Hepatocyte (in vitro differentiated cells): ENCODE data around the gene PLCD3. TPM values are rescaled to one million over a fixed set of nuclear protein-coding genes. Genes with fewer than 3 reads are reported as not detected.

Source experiments
- DNase-seq: peaks from one replicate; pipeline ENCODE4 v3.0.0-alpha.2; 2016; ENCODE audit warnings: low spot score
- H2AFZ ChIP-seq: fragments of 200-600 bp; sonication (generic); 2 replicates; pipeline ENCODE4 v1.6.0; 2016; ENCODE audit warnings: antibody characterized with exemption, mild to moderate bottlenecking
- H3K27ac ChIP-seq: fragments of 200-600 bp; sonication (generic); 2 replicates; pipeline ENCODE4 v1.5.1; 2016; ENCODE audit warnings: mild to moderate bottlenecking
- H3K27me3 ChIP-seq: fragments of 200-600 bp; sonication (generic); 2 replicates; pipeline ENCODE4 v1.6.1; 2016
- H3K36me3 ChIP-seq: fragments of 200-600 bp; sonication (generic); replicated peaks from 2 replicates; pipeline ENCODE4 v1.5.1; 2016; ENCODE audit warnings: low read depth; ENCODE audit not compliant: insufficient read depth
- H3K4me1 ChIP-seq: fragments of 200-600 bp; sonication (generic); 2 replicates; pipeline ENCODE4 v1.5.1; 2016; ENCODE audit warnings: mild to moderate bottlenecking, moderate library complexity; ENCODE audit not compliant: insufficient read depth
- H3K4me2 ChIP-seq: fragments of 200-600 bp; sonication (generic); 2 replicates; pipeline ENCODE4 v1.6.0; 2016
- H3K4me3 ChIP-seq: fragments of 200-600 bp; sonication (generic); 2 replicates; pipeline ENCODE4 v1.5.1; 2016; ENCODE audit warnings: mild to moderate bottlenecking
- H3K79me2 ChIP-seq: fragments of 200-600 bp; sonication (generic); 2 replicates; pipeline ENCODE4 v1.6.0; 2017; ENCODE audit warnings: mild to moderate bottlenecking
- H3K9me2 ChIP-seq: fragments of 200-600 bp; sonication (generic); replicated peaks from 2 replicates; pipeline ENCODE4 v1.6.0; 2017; ENCODE audit warnings: mild to moderate bottlenecking; ENCODE audit not compliant: insufficient read depth
- H3K9me3 ChIP-seq: fragments of 200-600 bp; sonication (generic); 2 replicates; pipeline ENCODE4 v1.5.1; 2016; ENCODE audit warnings: low read depth, mild to moderate bottlenecking
- H4K20me1 ChIP-seq: fragments of 200-600 bp; sonication (generic); 2 replicates; pipeline ENCODE4 v1.6.0; 2016; ENCODE audit warnings: mild to moderate bottlenecking; ENCODE audit not compliant: insufficient read depth, poor library complexity, severe bottlenecking
- CTCF ChIP-seq: fragments of 200-600 bp; sonication (generic); IDR thresholded peaks from 2 replicates; pipeline ENCODE4 v1.5.1; 2016; ENCODE audit warnings: antibody characterized with exemption, mild to moderate bottlenecking; ENCODE audit not compliant: poor library complexity
- EZH2 ChIP-seq: fragments of 200-600 bp; sonication (generic); IDR thresholded peaks from 2 replicates; pipeline ENCODE4 v1.6.1; 2016; ENCODE audit warnings: antibody characterized with exemption, mild to moderate bottlenecking, borderline replicate concordance
- EZH2phosphoT487 ChIP-seq: fragments of 200-600 bp; sonication (generic); IDR thresholded peaks from one replicate; pipeline ENCODE4 v1.6.1; 2018; ENCODE audit warnings: antibody characterized with exemption, mild to moderate bottlenecking, low read depth, moderate library complexity; ENCODE audit not compliant: unreplicated experiment, severe bottlenecking
- WGBS: methylation state at CpG from one replicate; pipeline ENCODE4 v1.1.6; 2016; ENCODE audit warnings: low lambda C conversion rate; ENCODE audit errors: missing lambda C conversion rate; 5-methylcytosine and 5-hydroxymethylcytosine counted together
- polyA plus RNA-seq: library from polyadenylated mRNA; unstranded; fragments of >200 nt; fragmentation: Nextera tagmentation; extraction: Ambion mirVana; gene quantifications from 2 replicates; pipeline ENCODE4 v1.2.1, GENCODE V29; 2016
- total RNA-seq: library from RNA; depleted of rRNA; stranded (reverse); fragments of >200 nt; gene quantifications from 2 replicates; pipeline ENCODE4 v1.2.3, GENCODE V29; 2014

PLCD3 gene
- total and polyA plus RNA-seq, 2 experiments from 2014 or later = 41.8 to 69.7 TPM

GRCh38 chr17:45110676-45111611 is 21.4 kb downstream of the PLCD3 start:
- 87% methylated on average over 16 of the region's 16 CpGs for WGBS
- TF ChIP-seq EZH2phosphoT487 (no peak), CTCF (no peak), EZH2 (no peak)
- no peak overlapping the region for H3K4me3 ChIP-seq
- H3K36me3 ChIP-seq = no peaks in the 10 kb centered on the region
- H3K79me2 ChIP-seq = no peaks in the 10 kb centered on the region
- no peak overlapping the region for H2AFZ ChIP-seq
- peaks cover 4% of the 10 kb centered on the region for H4K20me1 ChIP-seq
- no peaks in the 10 kb centered on the region for H3K9me3 ChIP-seq
- DNase-seq = no peak
- H3K9me2 ChIP-seq = no peaks in the 10 kb centered on the region
- H3K4me1 ChIP-seq = no peaks in the 10 kb centered on the region
- H3K4me2 ChIP-seq = no peak overlapping the region
- no peaks in the 10 kb centered on the region for H3K27me3 ChIP-seq
- no peak overlapping the region for H3K27ac ChIP-seq

- DNase-seq = no peak
- no peaks in the 10 kb centered on the region for H3K4me1 ChIP-seq
- TF ChIP-seq CTCF (peak; percentile 16), EZH2phosphoT487 (no peak)
- H3K9me2 ChIP-seq = no peaks in the 10 kb centered on the region
- H3K4me3 ChIP-seq = no peak overlapping the region
- peaks cover 4% of the 10 kb centered on the region for H4K20me1 ChIP-seq
- no peaks in the 10 kb centered on the region for H3K79me2 ChIP-seq
- H3K9me3 ChIP-seq = no peaks in the 10 kb centered on the region
- no peaks in the 10 kb centered on the region for H3K27me3 ChIP-seq
- H3K4me2 ChIP-seq = no peak overlapping the region
- H3K27ac ChIP-seq = no peak overlapping the region
- 90% methylated on average over 12 of the region's 12 CpGs for WGBS
- no peak overlapping the region for H2AFZ ChIP-seq
- H3K36me3 ChIP-seq = peaks cover 4% of the 10 kb centered on the region
Observed at GRCh38 chr17:45108595-45109521, 23.5 kb downstream of the PLCD3 start.

GRCh38 chr17:45108051-45108450 is 24.3 kb downstream of the PLCD3 start:
- Histone ChIP-seq H3K27ac (no peak overlapping the region), H3K36me3 (peaks cover 4% of the 10 kb centered on the region), H4K20me1 (peaks cover 4% of the 10 kb centered on the region), H3K9me2 (no peaks in the 10 kb centered on the region), H3K9me3 (no peaks in the 10 kb centered on the region), H3K79me2 (no peaks in the 10 kb centered on the region), H3K4me2 (no peak overlapping the region), H3K27me3 (no peaks in the 10 kb centered on the region), H3K4me3 (no peak overlapping the region), H2AFZ (no peak overlapping the region), H3K4me1 (peaks cover 2% of the 10 kb centered on the region)
- TF ChIP-seq CTCF = no peak
- no peak for TF ChIP-seq EZH2phosphoT487
- no peak for TF ChIP-seq EZH2
- DNase-seq = no peak
- WGBS = 92% methylated on average over 9 of the region's 9 CpGs
